ENCODE measurements around the gene CBFA2T2. TPM values are rescaled to one million over a fixed set of nuclear protein-coding genes. Genes with fewer than 3 reads are reported as not detected.
A peak's percentile ranks its signal among the peaks of the same experiment; 100 is the strongest.

Gene CBFA2T2
- total and polyA plus RNA-seq, 2 experiments from 2014 or later, result 29.2 to 33.1 TPM

GRCh38 chr20:33651562-33652048, 161.7 kb downstream of the CBFA2T2 start:
- TF ChIP-seq EZH2 (IDR thresholded peaks at IDR 0.05; ENCODE audit: borderline replicate concordance) (no peak), CTCF (IDR thresholded peaks at IDR 0.05; ENCODE audit: poor library complexity) (no peak), EZH2phosphoT487 (IDR thresholded peaks at IDR 0.05; ENCODE audit: low read depth, severe bottlenecking, unreplicated experiment) (no peak)
- Histone ChIP-seq H3K9me2 (replicated peaks; ENCODE audit: insufficient read depth) (no peaks in the 10 kb centered on the region), H4K20me1 (ENCODE audit: insufficient read depth, poor library complexity, severe bottlenecking) (no peaks in the 10 kb centered on the region), H3K27me3 (no peaks in the 10 kb centered on the region), H3K4me1 (ENCODE audit: insufficient read depth) (peaks cover 26% of the 10 kb centered on the region), H3K36me3 (replicated peaks; ENCODE audit: insufficient read depth, low read depth) (no peaks in the 10 kb centered on the region), H3K9me3 (ENCODE audit: low read depth) (no peaks in the 10 kb centered on the region), H2AFZ (no peak overlapping the region), H3K4me2 (no peak overlapping the region), H3K4me3 (no peak overlapping the region), H3K27ac (no peak overlapping the region), H3K79me2 (no peaks in the 10 kb centered on the region)
- WGBS (ENCODE audit: low lambda C conversion rate, missing lambda C conversion rate), result 88% methylated on average over 13 of the region's 13 CpGs
- DNase-seq (ENCODE audit: low spot score), result no peak

GRCh38 chr20:33653218-33653899, 163.5 kb downstream of the CBFA2T2 start:
- H3K27me3 ChIP-seq, result no peaks in the 10 kb centered on the region
- no peaks in the 10 kb centered on the region for H3K9me2 ChIP-seq (replicated peaks; ENCODE audit: insufficient read depth)
- TF ChIP-seq CTCF (IDR thresholded peaks at IDR 0.05; ENCODE audit: poor library complexity), result peak; percentile 98
- no peak for TF ChIP-seq EZH2phosphoT487 (IDR thresholded peaks at IDR 0.05; ENCODE audit: low read depth, severe bottlenecking, unreplicated experiment)
- no peak for TF ChIP-seq EZH2 (IDR thresholded peaks at IDR 0.05; ENCODE audit: borderline replicate concordance)
- H3K4me2 ChIP-seq, result peak overlapping the region; percentile 57
- no peaks in the 10 kb centered on the region for H3K36me3 ChIP-seq (replicated peaks; ENCODE audit: insufficient read depth, low read depth)
- H2AFZ ChIP-seq, result no peak overlapping the region
- DNase-seq (ENCODE audit: low spot score), result peak; percentile 89
- H3K27ac ChIP-seq, result peak overlapping the region; percentile 93
- H4K20me1 ChIP-seq (ENCODE audit: insufficient read depth, poor library complexity, severe bottlenecking), result no peaks in the 10 kb centered on the region
- H3K79me2 ChIP-seq, result no peaks in the 10 kb centered on the region
- H3K4me1 ChIP-seq (ENCODE audit: insufficient read depth), result peaks cover 26% of the 10 kb centered on the region
- H3K4me3 ChIP-seq, result no peak overlapping the region
- 51% methylated on average over 16 of the region's 16 CpGs for WGBS (ENCODE audit: low lambda C conversion rate, missing lambda C conversion rate)
- no peaks in the 10 kb centered on the region for H3K9me3 ChIP-seq (ENCODE audit: low read depth)

GRCh38 chr20:33653900-33654596, 164.2 kb downstream of the CBFA2T2 start:
- Histone ChIP-seq H3K36me3 (replicated peaks; ENCODE audit: insufficient read depth, low read depth) (no peaks in the 10 kb centered on the region), H3K9me3 (ENCODE audit: low read depth) (no peaks in the 10 kb centered on the region), H2AFZ (no peak overlapping the region), H3K4me2 (peak overlapping the region; percentile 57), H3K27me3 (no peaks in the 10 kb centered on the region), H3K4me1 (ENCODE audit: insufficient read depth) (peaks cover 26% of the 10 kb centered on the region), H3K79me2 (no peaks in the 10 kb centered on the region), H3K4me3 (no peak overlapping the region), H4K20me1 (ENCODE audit: insufficient read depth, poor library complexity, severe bottlenecking) (no peaks in the 10 kb centered on the region), H3K9me2 (replicated peaks; ENCODE audit: insufficient read depth) (no peaks in the 10 kb centered on the region), H3K27ac (peak overlapping the region; percentile 93)
- peak; percentile 96 for DNase-seq (ENCODE audit: low spot score)
- no peak for TF ChIP-seq EZH2 (IDR thresholded peaks at IDR 0.05; ENCODE audit: borderline replicate concordance)
- TF ChIP-seq EZH2phosphoT487 (IDR thresholded peaks at IDR 0.05; ENCODE audit: low read depth, severe bottlenecking, unreplicated experiment), result no peak
- no peak for TF ChIP-seq CTCF (IDR thresholded peaks at IDR 0.05; ENCODE audit: poor library complexity)
- 82% methylated on average over 11 of the region's 11 CpGs for WGBS (ENCODE audit: low lambda C conversion rate, missing lambda C conversion rate)

All from hepatocyte (in vitro differentiated cells).